ENCODE data around the gene DCLK1.

DNA sequence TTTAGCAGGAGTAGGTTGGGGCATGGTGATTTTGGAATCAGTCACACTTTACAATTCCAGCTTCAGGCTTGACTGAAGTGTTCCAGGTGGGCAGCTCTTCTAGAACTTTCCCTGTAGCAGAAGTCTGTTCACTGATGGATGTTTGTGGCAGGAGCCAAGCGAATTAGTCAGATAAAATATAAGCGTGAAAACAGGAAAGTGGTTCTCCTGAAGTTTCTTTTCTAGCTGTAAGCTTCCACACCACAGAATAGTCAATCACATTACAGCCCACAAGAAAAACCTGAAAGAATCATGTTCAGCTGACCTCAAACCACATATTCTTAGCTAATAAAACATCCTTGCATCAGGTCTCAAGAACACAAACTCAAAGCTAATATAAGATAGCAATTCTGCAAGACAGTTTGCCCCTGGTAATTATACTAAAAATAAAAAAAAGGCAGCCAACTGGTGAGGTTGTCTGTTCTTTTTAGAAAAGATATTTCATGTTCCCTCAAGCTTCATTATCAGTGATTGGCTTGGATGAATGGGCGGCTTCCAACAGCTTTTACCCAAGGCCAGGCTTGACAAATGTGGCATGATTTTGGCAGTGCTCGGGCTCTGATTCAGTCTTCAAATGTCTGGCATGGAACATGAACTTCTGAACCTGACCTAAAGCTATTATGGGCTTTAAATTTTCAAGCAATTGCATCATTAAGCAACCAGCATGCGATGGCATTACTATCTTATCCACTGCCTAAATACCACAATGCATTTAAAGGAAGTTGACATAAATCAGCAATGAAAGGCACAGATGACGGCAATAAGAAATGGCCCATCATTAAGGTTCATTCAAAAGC is 136.8 kb downstream of the DCLK1 start:
- TF ChIP-seq POLR2A (IDR thresholded peaks at IDR 0.05; ENCODE audit: low read length) = no peak
- no peak for TF ChIP-seq GATA1 (IDR thresholded peaks at IDR 0.05; ENCODE audit: low read depth, low read length)

Data from erythroblast (primary cell).